NCI-H526 treated with DMSO at 0.1 percent for 48 hours (cell line): Measurements from ENCODE around the gene THSD7A.
A peak's percentile ranks its signal among the peaks of the same experiment; 100 is the strongest.

Experiments
- DNase-seq: peaks from one replicate; lab custom pipeline; 2025; lab: John Stamatoyannopoulos, UW

THSD7A gene

DNA sequence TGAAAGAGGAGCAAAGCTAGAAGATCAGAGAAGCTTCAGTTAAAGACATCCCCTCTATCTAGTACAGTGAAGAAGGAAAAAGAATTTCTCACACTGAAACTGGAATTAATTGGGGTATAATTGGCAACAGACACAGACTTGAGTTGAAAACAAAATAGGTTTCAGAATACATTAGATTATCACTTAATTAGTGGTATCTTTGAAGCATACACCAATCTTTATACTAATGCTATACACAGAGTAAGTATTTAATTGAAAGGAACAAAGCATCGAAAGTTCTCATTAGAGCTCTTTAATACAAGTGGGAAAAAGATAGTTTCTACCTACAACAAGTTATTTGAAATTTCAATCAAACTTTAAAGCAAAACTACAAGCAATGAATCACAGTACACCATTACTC is 128.2 kb downstream of the THSD7A start:
- DNase-seq, result no peak

DNA sequence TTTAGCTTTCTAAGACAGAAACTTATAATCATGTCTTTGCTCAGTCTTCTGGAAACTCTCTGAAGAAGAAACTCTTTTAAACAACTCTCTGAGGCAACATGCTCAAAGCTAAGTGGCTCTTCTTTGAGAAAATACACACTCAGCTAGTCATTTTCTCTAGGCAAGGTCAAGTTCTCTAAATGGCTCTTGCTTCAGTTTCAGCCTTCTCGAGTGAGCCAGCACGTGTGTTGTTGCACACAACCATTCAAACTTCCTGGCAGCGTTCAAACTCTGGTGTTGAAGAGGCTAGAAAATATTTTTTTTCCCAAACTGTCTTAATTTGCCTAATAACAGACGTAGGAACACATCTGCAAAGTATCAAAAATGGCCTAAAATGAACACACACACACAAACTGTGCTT is 129.1 kb downstream of the THSD7A start:
- DNase-seq, result no peak

- DNase-seq, result no peak
Measured at GRCh38 chr7:11701829-11702560, 130.0 kb downstream of the THSD7A start.

DNA sequence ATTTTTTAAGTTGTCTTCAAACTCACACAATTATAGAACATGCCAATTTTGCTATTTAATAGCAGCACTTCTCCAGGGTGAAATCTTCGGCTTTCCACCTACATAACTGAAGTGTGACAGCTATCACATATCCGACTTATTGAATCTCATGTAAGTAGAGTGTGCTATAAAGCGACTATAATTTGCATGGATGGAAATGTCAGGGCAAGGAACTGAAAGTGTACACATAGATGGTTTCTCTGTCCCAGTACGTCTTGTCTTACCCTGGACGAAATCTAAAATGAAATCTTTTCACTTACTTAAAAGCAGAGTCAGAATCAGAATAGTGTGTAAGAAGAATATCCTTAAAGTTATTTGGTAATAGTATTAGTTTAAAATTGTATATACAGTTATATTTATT is 132.3 kb downstream of the THSD7A start:
- DNase-seq, result peak; percentile 87

- no peak for DNase-seq
Measured at GRCh38 chr7:11698384-11698871, 133.6 kb downstream of the THSD7A start.

DNA sequence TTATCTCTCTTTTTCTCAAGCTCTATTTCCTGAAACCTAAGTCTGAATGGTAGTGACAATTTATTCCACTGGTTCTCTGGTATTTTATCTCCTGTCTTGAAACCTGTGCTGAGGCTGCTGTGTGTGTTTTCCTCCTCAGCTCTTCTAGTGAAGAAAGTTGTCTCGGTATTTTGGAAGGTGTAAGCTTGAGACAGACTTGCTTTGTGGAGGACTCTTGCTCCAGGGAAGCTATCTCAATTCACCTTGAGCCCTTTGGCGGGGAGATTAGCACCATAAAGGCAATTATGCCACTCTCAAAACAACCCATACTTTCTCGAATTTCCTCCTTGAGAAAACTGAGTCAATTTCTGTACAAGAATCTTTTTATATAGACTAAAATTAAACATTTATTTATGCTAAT is 141.6 kb downstream of the THSD7A start:
- DNase-seq, result no peak

DNA sequence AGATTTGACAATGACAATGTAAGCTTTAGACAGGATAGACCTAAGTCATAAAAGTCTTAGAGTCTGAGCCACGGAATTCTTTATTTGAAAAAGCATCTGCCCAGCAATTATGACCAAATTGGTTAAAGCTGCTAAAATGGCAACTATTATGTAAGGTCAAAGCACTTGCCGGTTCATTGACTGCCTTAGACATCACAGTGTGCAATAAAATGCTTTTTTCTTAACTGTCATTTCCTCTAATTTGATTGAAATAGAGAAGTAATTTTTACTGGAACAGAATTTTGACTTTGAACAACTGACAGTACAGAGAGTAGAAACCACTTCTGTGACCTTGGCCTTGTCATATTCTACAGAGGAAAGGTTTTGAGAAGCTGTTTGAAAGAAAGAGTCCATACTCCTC is 142.9 kb downstream of the THSD7A start:
- DNase-seq, result no peak

- no peak for DNase-seq
Measured at GRCh38 chr7:11681461-11681860, 150.5 kb downstream of the THSD7A start.

DNA sequence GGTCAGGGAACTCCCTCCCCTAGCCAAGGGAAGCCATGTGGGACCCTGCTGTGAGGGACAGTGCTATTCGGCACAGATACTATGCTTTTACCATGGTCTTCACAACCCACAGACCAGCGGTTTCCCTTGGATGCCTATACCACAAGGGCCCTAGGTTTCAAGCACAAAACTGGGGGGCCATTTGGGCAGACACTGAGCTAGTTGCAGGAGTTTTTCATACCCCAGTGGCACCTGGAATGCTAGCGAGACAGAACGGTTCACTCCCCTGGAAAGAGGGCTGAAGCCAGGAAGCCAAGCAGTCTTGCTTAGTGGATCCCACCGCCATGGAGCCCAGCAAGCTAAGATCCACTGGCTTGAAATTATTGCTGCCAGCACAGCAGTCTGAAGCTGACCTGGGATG is 156.8 kb downstream of the THSD7A start:
- no peak for DNase-seq

DNA sequence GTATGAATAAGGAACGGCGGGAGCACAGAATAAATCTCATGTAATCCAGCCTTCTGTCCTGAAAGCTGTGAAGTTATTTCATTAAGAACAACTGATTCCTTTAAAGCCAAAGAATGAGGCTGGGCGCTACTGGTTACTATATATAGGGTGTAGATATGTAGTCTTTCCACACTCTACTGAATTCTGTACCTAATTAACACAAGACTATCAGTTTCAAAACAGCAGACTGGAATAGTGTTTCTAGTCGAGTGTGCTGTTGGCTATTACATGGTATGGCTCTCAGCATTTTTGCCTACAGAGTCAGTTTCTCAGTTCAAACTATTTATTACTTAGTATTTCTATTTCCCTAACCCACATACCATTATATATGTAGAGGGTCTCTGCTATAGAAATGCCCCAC is 163.3 kb downstream of the THSD7A start:
- no peak for DNase-seq

DNA sequence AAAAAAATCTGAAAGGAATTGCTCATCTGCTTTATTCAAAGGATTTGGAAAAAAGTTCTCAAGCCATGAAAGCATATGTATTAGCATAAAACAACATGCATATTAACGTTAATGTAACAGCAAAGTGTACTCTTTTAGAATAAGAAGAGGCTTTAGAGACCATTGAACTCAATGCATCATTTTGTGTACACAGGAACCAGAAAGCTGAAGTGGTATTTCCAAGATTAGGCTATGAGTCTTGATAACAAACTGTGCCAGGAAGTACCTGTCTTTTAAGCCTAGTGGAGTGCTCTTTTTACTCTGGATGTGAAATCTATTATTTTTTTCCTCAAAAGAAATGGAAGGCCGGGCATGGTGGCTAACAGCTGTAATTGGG is 164.2 kb downstream of the THSD7A start:
- no peak for DNase-seq

GRCh38 chr7:11667071-11667809 is 164.8 kb downstream of the THSD7A start:
- no peak for DNase-seq

DNA sequence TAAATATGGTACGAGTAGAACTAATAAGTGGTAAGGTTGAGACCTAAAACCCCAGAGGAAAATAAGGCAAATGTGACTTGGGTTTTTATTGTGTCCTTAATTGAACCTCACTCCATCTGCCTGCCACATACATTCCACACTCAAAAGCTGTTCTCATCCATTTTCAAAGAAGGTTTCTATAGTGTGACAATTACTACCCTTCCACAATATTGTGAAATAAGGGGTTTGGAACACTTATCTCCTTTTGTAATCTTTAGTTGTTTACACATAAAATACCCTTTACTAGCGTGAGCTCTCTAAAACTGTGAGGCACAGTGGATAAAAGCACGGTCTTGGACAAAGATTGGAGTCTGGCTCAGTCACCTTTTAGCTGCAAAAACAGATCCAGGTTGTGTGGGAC is 166.6 kb downstream of the THSD7A start:
- DNase-seq, result no peak

DNA sequence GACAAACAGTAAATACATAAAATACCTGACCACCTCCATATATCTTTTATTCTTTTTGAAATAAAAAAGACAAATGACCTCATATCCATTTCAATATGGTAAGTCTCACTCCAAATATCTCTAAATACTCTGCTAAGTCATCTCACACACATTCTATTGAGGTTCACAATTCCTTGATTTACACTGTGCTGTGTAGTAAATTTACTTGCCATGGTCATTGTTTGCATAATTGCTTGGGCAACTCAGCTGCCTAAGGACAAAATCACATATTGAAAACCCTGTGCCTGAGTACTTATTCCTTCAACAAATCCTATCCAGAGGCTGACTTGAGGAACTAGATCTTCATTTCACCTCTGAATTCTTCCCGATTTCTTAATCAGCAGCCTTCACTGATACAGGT is 176.4 kb downstream of the THSD7A start:
- DNase-seq, result peak; percentile 26

DNA sequence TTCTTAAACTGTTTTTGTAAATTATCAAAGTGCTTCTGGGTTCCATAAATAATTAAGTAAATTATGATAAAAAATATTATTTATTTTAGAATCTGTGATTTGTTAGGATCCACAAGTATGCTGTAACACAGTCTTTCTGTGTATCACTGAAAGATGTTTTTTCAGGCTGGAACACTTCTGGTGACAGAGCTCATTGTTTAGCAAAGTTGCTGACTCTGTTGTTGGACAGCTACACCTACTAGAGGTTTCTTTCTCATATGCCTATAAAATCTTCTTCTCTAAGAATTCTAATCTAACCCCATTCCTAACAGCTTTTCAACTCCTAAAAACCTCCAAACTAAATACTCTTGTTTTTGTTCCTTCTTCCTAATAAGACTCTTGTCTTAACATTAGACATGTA is 176.8 kb downstream of the THSD7A start:
- DNase-seq, result no peak

DNA sequence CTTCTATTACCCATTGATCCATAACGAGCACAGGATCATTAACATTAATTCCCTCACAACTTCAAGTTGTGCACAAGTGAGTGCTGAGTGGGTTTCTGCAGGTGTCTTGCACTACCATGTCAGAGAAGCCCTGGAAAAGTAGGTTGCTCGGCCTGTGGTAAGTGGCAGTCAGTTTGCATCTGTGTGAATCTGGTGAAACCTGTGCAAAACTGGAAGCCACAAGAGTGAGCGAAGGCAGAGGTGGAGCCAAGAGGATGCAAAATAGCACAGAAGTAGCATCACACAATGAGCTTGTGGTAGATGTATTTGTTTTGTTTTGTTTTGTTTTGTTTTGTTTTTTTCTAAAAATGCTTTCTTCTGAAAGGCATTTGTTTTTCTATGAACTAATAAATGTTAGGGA is 181.5 kb downstream of the THSD7A start:
- DNase-seq, result no peak

DNA sequence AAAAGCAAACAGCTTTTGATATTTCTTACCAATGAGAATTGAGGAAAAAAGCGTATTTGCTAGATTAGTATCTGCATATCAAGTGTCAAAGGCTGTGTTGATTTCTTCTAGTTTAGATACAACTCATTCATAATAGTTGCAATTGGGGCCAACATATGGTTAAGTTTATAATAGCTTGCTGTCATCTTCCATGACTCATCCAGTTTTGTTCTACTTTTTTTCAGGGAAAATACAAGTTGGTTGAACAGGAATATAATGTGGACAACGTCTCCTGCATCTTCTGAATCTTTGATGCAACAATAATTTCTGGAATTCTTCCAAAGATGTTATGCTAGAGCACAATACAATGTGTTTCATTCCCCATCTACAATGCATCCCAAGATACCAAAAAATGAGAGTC is 182.0 kb downstream of the THSD7A start:
- no peak for DNase-seq

GRCh38 chr7:11648980-11649379 is 183.0 kb downstream of the THSD7A start:
- DNase-seq, result no peak

GRCh38 chr7:11648101-11648500 is 183.9 kb downstream of the THSD7A start:
- no peak for DNase-seq

DNA sequence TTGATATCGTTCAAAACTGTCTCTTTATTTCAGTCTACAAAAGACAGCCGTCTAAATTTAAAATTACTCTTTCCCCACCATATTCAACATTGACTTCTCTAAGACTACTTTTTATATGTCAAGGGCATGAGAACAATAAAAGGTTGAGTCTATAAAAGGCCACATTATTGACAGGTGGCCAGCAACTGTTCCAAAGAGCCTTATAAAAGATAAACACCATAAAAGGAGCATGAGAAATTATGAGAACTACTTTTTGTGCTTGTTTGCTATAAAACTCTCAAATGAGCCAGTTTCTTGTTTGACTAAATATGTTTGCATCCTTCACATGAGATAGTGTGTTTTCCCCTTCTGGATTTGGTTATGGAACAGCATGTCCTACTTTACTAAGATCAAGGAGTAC is 189.2 kb downstream of the THSD7A start:
- DNase-seq, result no peak

- peak; percentile 43 for DNase-seq
Measured at GRCh38 chr7:11642276-11642675, 189.7 kb downstream of the THSD7A start.

DNA sequence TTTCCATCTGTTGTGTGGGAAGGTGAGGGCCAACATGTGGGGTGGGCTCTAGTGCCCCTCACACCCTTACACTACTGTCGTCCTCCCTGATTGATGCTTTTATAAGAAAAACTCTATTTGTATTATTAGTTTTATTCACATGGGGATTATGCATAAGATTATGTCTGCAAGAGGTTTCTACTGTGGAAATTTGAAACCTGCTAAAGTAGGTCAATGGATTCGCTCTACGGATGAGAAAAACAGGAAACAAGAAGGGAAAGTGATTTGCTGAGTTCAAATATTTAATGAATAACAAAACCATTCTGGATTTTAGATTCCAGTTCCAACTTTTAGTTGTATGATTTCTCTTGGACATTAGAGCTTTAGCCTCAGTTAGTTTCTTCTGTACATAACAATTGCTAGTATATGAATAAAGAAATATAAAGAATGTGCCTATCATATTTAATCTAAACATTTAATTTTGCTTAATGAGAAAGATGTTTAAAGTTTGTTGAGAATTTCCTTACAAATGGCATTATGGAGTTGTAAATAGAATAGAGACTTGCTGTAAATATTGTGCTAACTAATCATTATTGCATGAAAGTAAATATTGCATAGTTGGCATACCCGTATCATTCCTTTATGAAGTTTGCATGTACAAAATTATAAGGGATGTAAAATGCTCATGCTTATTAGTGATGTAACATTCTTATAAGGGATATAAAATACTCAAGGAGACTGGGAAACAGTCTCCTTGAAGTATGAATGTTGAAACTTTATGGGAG is 193.8 kb downstream of the THSD7A start:
- no peak for DNase-seq

- no peak for DNase-seq
Measured at GRCh38 chr7:11636274-11636673, 195.7 kb downstream of the THSD7A start.
